Stimulated activated memory B cell treated with anti-CD40 and anti-IgM and Interleukin-4, amounts not matched to agents 10 μg/mL and 1 μg/mL and 100 μg/mL, for 72 hours (primary cell): Measurements from ENCODE around the gene TENM3.
"Not testable (repeated sequence)": the region's sequence is repeated elsewhere in the genome, so short reads cannot be mapped to it uniquely, and the experiment has no call there.

Experiments
- ATAC-seq: fragments of 150-1000 bp; cut with Tn5 transposase; 2 replicates; pipeline ENCODE4 v1.10.0; 2021
- H3K27ac Mint-ChIP-seq: one replicate; pipeline ENCODE4 v1.8.0; 2022; ENCODE audit warnings: mild to moderate bottlenecking, mixed read lengths
- H3K27me3 Mint-ChIP-seq: one replicate; pipeline ENCODE4 v1.8.0; 2022; ENCODE audit warnings: mixed read lengths
- H3K36me3 Mint-ChIP-seq: one replicate; pipeline ENCODE4 v1.8.0; 2022; ENCODE audit warnings: mixed read lengths
- H3K4me1 Mint-ChIP-seq: one replicate; pipeline ENCODE4 v1.8.0; 2022; ENCODE audit warnings: mixed read lengths
- H3K4me3 Mint-ChIP-seq: one replicate; pipeline ENCODE4 v1.8.0; 2022; ENCODE audit warnings: mild to moderate bottlenecking, moderate library complexity, mixed read lengths
- H3K9me3 Mint-ChIP-seq: one replicate; pipeline ENCODE4 v1.8.0; 2022; ENCODE audit warnings: mixed read lengths

TENM3 gene

DNA sequence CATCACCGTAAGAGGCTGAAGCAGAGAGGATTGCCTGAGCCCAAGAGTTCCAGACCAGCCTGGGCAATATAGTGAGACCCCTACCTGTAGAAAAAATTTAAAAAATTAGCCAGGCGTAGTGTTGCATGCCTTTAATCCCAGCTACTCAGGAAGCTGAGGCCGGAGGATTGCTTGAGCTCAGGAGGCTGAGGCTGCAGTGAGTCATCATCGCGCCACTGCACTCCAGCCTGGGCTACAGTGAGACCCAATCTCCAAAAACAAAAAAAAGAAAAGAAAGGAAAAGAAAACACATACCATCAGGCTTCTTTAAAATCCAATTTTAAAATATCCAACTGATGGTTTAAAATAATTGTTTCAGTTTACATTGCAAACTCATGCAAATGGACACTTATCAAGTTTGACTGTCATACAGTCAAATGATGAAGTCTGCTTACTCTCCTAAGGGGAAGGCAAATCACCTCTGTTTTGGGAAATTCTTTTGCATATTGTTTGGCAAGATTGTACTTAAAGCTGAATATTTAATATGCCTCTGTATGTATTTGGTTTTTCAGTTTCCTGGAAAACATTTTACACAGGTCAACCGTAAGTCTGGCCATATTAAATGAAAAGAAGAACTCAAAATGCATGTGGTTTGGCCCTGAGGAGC lies 23.7 kb upstream of the TENM3 start:
- Mint-ChIP-seq H3K27ac (no peak overlapping the region), H3K36me3 (no peaks in the 10 kb centered on the region), H3K4me3 (no peak overlapping the region), H3K4me1 (no peaks in the 10 kb centered on the region), H3K27me3 (no peaks in the 10 kb centered on the region), H3K9me3 (no peaks in the 10 kb centered on the region)
- ATAC-seq = no peak

DNA sequence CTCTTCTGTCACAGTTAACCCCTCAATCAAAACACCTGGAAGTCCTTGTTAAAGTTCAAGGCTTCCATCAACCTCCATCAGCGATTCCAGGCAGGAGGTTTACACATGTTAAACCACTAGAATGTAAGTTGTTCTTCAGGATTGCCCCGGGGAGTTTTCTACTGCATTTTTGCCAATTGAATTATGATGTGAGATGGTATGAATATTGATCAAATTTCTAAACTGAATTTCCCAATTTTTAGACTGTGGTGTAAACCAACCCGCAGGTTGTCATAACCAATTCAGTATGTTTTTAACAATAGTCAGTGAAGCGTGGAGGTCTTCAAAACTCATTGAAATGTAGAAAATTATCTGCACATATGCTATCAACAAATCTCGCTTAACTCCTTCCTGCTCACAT lies 21.2 kb upstream of the TENM3 start:
- no peak overlapping the region for H3K27ac Mint-ChIP-seq
- no peaks in the 10 kb centered on the region for H3K36me3 Mint-ChIP-seq
- no peaks in the 10 kb centered on the region for H3K9me3 Mint-ChIP-seq
- no peak overlapping the region for H3K4me3 Mint-ChIP-seq
- ATAC-seq = no peak
- H3K4me1 Mint-ChIP-seq = no peaks in the 10 kb centered on the region
- no peaks in the 10 kb centered on the region for H3K27me3 Mint-ChIP-seq

DNA sequence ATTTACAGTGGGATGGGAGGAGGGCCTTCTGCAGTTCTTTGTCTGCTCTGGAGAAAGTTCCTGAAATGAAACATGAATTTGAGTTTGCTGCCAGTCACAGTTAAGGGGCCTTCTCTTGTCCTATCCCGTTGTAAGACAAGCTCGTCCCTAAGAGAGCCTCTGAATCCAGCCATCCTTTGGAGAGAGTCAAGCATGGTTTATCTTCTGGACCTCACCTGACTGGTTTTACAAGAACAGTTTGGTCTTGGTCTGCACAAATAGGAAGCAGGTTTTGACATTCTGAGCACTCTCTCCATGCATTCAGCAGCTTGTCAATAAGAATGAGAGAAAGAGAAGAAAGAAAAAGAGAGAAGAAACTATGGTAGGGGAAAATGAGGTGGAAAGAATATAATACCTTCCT lies 20.4 kb upstream of the TENM3 start:
- no peaks in the 10 kb centered on the region for H3K9me3 Mint-ChIP-seq
- ATAC-seq = no peak
- no peaks in the 10 kb centered on the region for H3K4me1 Mint-ChIP-seq
- no peak overlapping the region for H3K4me3 Mint-ChIP-seq
- H3K36me3 Mint-ChIP-seq = no peaks in the 10 kb centered on the region
- H3K27ac Mint-ChIP-seq = no peak overlapping the region
- no peaks in the 10 kb centered on the region for H3K27me3 Mint-ChIP-seq

- Mint-ChIP-seq H3K9me3 (no peaks in the 10 kb centered on the region), H3K4me1 (no peaks in the 10 kb centered on the region), H3K27ac (no peak overlapping the region), H3K4me3 (no peak overlapping the region), H3K27me3 (no peaks in the 10 kb centered on the region), H3K36me3 (no peaks in the 10 kb centered on the region)
- no peak for ATAC-seq
Observed at GRCh38 chr4:182223708-182224107, 19.5 kb upstream of the TENM3 start.

DNA sequence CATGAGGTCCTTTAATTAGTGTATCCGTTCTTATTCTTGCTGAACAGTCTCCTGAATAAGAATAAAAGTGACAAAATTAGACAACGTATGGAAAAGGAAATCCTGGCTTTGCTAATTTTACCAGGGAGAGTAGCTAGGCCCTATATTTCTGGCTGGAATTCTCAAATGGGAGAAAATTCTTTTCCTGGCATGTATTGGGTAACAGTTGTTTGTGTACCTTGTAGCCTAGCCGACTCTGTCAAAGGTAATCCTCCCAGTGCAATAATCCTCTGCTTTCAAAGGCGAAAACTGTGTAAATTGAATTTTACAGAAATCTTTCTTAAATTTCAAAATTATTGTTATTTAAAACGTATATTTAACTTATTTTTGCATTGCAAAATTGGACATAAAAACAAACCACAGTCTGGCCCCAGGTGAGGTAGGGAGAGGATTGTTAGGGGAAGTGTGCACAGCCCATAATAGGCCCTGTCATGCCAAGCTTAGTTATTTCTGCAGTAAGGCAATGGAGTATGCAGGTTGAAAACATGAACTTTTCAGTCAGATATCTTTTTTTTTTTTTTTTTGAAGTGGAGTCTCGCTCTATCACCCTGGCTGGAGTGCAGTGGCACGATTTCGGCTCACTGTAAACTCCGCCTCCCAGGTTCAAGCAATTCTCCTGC lies 18.9 kb upstream of the TENM3 start:
- Mint-ChIP-seq H3K4me1 (no peaks in the 10 kb centered on the region), H3K27me3 (no peaks in the 10 kb centered on the region), H3K4me3 (no peak overlapping the region), H3K9me3 (no peaks in the 10 kb centered on the region), H3K27ac (no peak overlapping the region), H3K36me3 (no peaks in the 10 kb centered on the region)
- ATAC-seq = no peak

DNA sequence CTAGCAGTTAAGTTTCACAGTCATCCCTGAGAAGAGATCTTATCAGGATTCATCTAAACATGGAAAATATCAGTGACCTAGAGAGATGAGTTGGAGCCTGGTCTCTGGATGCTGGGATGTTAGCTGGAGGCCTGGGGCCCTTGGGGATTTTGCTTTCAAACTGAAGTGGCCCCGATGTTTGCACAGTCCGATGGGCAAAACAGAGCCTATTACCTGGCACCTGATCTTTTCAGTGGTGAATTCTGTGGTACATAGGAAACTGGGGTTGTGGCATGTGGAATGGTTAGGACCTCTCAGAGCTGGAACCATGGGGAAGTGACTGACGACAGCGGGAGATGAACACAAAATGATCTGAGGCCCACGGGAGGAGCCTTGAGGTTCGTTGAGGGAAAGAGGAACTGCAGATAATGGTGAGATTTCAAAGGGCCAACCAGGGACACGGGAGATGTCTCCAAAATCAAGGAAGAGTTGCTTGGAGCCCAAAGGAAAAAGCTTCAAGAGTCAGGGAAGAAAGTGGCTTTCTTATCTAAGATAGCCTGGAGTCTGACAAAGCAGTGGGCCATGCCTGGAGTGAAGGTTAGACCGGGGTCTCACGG lies 17.8 kb upstream of the TENM3 start:
- no peaks in the 10 kb centered on the region for H3K27me3 Mint-ChIP-seq

GRCh38 chr4:182227611-182228010 lies 15.6 kb upstream of the TENM3 start:
- Mint-ChIP-seq H3K4me3 (no peak overlapping the region), H3K27me3 (no peaks in the 10 kb centered on the region), H3K27ac (no peak overlapping the region), H3K36me3 (no peaks in the 10 kb centered on the region), H3K9me3 (no peaks in the 10 kb centered on the region), H3K4me1 (no peaks in the 10 kb centered on the region)
- ATAC-seq = no peak

More for the DNA sequence above, 17.8 kb upstream of the TENM3 start:
- Mint-ChIP-seq H3K4me1 (no peaks in the 10 kb centered on the region), H3K36me3 (no peaks in the 10 kb centered on the region), H3K27ac (no peak overlapping the region), H3K4me3 (no peak overlapping the region), H3K9me3 (no peaks in the 10 kb centered on the region)
- ATAC-seq = no peak

DNA sequence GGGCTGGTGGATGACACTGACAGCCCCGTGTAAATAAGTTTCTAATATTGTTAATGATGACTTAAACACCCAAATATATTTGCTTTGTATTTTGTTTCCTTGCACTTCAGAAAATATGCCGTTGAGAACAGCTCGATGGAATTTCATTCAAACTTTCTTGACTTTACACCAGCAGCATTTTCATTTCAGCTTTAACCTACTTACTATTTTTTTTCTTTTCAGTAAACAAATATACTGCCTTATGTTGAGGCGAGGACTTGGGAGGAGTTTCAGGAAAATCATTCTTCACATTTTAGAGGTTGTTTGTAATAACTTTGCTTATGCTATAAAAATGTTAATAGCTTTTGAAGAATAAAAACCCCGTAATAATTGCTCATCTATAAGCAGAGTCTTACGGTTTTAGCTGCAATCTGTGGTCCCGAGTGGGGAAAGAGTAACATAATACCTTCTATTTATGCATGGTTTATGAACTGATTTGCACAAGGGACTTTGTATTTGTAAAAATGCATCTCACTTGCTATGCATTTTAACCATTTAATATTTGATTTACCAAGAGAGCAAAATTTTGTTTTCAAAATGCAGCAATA lies 14.1 kb upstream of the TENM3 start:
- Mint-ChIP-seq H3K9me3 (no peaks in the 10 kb centered on the region), H3K36me3 (no peaks in the 10 kb centered on the region), H3K27ac (no peak overlapping the region)

DNA sequence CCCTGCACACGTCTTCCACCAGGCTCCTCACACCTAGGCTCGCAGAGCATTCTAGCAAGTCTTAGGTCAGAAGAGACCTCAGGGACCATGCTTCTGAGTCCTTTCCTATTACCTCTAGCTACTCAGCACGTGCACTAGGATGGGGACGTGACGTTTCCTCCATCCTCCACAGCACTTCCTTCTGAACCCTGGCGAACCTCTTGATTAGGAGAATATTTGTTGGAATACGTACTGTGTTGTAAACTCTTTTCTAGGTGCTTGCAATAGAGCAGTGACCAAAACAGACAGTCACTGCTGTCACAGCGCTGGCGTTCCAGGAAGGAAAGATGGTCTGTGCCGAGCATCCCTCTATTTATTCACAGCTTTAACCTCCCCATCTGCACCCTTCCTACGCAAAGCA lies 12.9 kb upstream of the TENM3 start:
- Mint-ChIP-seq H3K4me1 (no peaks in the 10 kb centered on the region), H3K36me3 (no peaks in the 10 kb centered on the region), H3K4me3 (no peak overlapping the region), H3K27me3 (no peaks in the 10 kb centered on the region), H3K9me3 (no peaks in the 10 kb centered on the region), H3K27ac (no peak overlapping the region)
- ATAC-seq = no peak

More for the DNA sequence above, 14.1 kb upstream of the TENM3 start:
- no peaks in the 10 kb centered on the region for H3K4me1 Mint-ChIP-seq
- ATAC-seq = no peak
- no peak overlapping the region for H3K4me3 Mint-ChIP-seq
- no peaks in the 10 kb centered on the region for H3K27me3 Mint-ChIP-seq

DNA sequence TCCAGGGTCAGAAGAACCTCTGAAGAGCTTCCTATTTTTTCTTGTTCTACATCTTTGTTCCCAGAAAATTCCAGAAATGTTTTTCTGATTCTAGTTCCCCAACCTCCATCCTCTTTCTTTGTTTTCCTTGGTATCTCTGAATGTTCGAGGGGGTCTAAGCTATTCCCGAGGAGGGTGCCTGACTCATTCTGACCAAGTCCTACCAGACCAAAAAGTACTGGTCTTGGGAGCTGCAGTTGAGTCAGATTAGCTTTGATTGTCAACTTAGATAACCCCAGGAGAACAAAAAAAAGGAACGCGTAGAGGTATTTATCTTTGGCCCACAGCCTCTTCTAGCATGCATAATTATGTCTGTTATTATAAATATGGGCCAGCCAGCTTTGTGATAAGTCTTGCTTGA lies 12.1 kb upstream of the TENM3 start:
- H3K9me3 Mint-ChIP-seq = no peaks in the 10 kb centered on the region
- H3K4me3 Mint-ChIP-seq = no peak overlapping the region
- no peak overlapping the region for H3K27ac Mint-ChIP-seq
- no peak for ATAC-seq
- H3K36me3 Mint-ChIP-seq = no peaks in the 10 kb centered on the region
- no peaks in the 10 kb centered on the region for H3K27me3 Mint-ChIP-seq
- H3K4me1 Mint-ChIP-seq = no peaks in the 10 kb centered on the region

DNA sequence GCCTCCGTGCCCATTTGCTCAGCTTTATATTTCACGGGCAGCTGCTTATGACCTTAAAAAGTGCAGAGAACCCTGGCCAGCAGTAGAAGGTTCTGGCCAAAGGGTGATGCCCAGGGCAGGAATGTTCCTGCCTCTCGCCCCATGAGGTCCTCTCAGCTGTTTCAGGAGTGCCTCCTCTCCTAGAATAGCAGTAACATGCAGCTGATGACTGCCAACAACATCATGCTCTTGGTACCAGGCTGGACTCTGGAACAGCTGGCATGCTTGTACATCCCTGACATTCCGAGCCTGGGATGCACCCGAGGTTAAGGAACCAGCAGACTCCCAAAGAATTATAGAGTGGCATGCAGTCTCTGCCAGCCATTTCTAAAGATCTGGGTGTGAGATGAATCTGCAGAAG lies 11.7 kb upstream of the TENM3 start:
- H3K4me3 Mint-ChIP-seq = no peak overlapping the region
- H3K27me3 Mint-ChIP-seq = no peaks in the 10 kb centered on the region
- H3K4me1 Mint-ChIP-seq = no peaks in the 10 kb centered on the region
- ATAC-seq = no peak
- H3K27ac Mint-ChIP-seq = no peak overlapping the region
- H3K9me3 Mint-ChIP-seq = no peaks in the 10 kb centered on the region
- H3K36me3 Mint-ChIP-seq = no peaks in the 10 kb centered on the region

GRCh38 chr4:182233310-182234090 lies 9.7 kb upstream of the TENM3 start:
- peaks cover 3% of the 10 kb centered on the region for H3K9me3 Mint-ChIP-seq
- no peaks in the 10 kb centered on the region for H3K36me3 Mint-ChIP-seq
- H3K27ac Mint-ChIP-seq = no peak overlapping the region
- H3K4me1 Mint-ChIP-seq = no peaks in the 10 kb centered on the region
- no peaks in the 10 kb centered on the region for H3K27me3 Mint-ChIP-seq
- ATAC-seq = no peak
- no peak overlapping the region for H3K4me3 Mint-ChIP-seq

GRCh38 chr4:182235021-182235795 lies 8.0 kb upstream of the TENM3 start:
- ATAC-seq = no peak

GRCh38 chr4:182236186-182236585 lies 7.0 kb upstream of the TENM3 start:
- Mint-ChIP-seq H3K36me3 (no peaks in the 10 kb centered on the region), H3K9me3 (peaks cover 3% of the 10 kb centered on the region)
- ATAC-seq = no peak

More at GRCh38 chr4:182235021-182235795, 8.0 kb upstream of the TENM3 start:
- H3K36me3 Mint-ChIP-seq = no peaks in the 10 kb centered on the region
- no peak overlapping the region for H3K27ac Mint-ChIP-seq
- no peak overlapping the region for H3K4me3 Mint-ChIP-seq
- H3K4me1 Mint-ChIP-seq = no peaks in the 10 kb centered on the region
- peaks cover 3% of the 10 kb centered on the region for H3K9me3 Mint-ChIP-seq
- H3K27me3 Mint-ChIP-seq = no peaks in the 10 kb centered on the region

GRCh38 chr4:182237010-182237409 lies 6.2 kb upstream of the TENM3 start:
- ATAC-seq, H3K4me1 Mint-ChIP-seq: not testable (repeated sequence)

More at GRCh38 chr4:182236186-182236585, 7.0 kb upstream of the TENM3 start:
- Mint-ChIP-seq H3K4me3 (no peak overlapping the region), H3K27ac (no peak overlapping the region), H3K4me1 (no peaks in the 10 kb centered on the region), H3K27me3 (no peaks in the 10 kb centered on the region)

More at GRCh38 chr4:182237010-182237409, 6.2 kb upstream of the TENM3 start:
- not testable (repeated sequence) for H3K4me3 Mint-ChIP-seq, H3K9me3 Mint-ChIP-seq, H3K27ac Mint-ChIP-seq, H3K27me3 Mint-ChIP-seq, H3K36me3 Mint-ChIP-seq
